Neural progenitor cell (in vitro differentiated cells): ENCODE results near the gene CTDSP2. TPM values are rescaled to one million over a fixed set of nuclear protein-coding genes. Genes with fewer than 3 reads are reported as not detected.

Source experiments
- DNase-seq: peaks from one replicate; pipeline ENCODE4 v3.0.0-alpha.2; 2016; ENCODE audit warnings: low spot score
- H2AFZ ChIP-seq: fragments of 200-600 bp; sonication (generic); replicated peaks from 2 replicates; pipeline ENCODE4 v1.6.1; 2016; ENCODE audit warnings: antibody characterized with exemption
- H3F3A ChIP-seq: fragments of 200-600 bp; sonication (generic); 2 replicates; pipeline ENCODE4 v1.6.1; 2016; ENCODE audit warnings: antibody characterized with exemption, low read depth
- H3K27ac ChIP-seq: fragments of 200-600 bp; sonication (generic); 2 replicates; pipeline ENCODE4 v1.5.1; 2016; ENCODE audit warnings: mild to moderate bottlenecking
- H3K27me3 ChIP-seq: fragments of 200-600 bp; sonication (generic); 2 replicates; pipeline ENCODE4 v1.6.1; 2016; ENCODE audit warnings: mild to moderate bottlenecking, moderate library complexity
- H3K36me3 ChIP-seq: fragments of 200-600 bp; sonication (generic); 2 replicates; pipeline ENCODE4 v1.5.1; 2016
- H3K4me1 ChIP-seq: fragments of 200-600 bp; sonication (generic); 2 replicates; pipeline ENCODE4 v1.6.1; 2016; ENCODE audit warnings: mixed run types
- H3K4me2 ChIP-seq: fragments of 200-600 bp; sonication (generic); 2 replicates; pipeline ENCODE4 v1.6.1; 2016
- H3K4me3 ChIP-seq: fragments of 200-600 bp; sonication (generic); 2 replicates; pipeline ENCODE4 v1.5.1; 2016
- H3K79me2 ChIP-seq: fragments of 200-600 bp; sonication (generic); 2 replicates; pipeline ENCODE4 v1.6.1; 2016; ENCODE audit warnings: low read depth
- H3K9ac ChIP-seq: fragments of 200-600 bp; sonication (generic); 2 replicates; pipeline ENCODE4 v1.6.1; 2016
- H3K9me3 ChIP-seq: fragments of 200-600 bp; sonication (generic); 2 replicates; pipeline ENCODE4 v1.5.1; 2016; ENCODE audit warnings: low read depth
- H4K20me1 ChIP-seq: fragments of 200-600 bp; sonication (generic); 2 replicates; pipeline ENCODE4 v1.6.1; 2016; ENCODE audit warnings: low read depth
- H3K27ac Mint-ChIP-seq: 3 replicates; pipeline ENCODE4 v1.8.0; 2021; ENCODE audit warnings: mixed read lengths
- H3K27me3 Mint-ChIP-seq: 2 replicates; pipeline ENCODE4 v1.8.0; 2022; ENCODE audit warnings: low read depth, mild to moderate bottlenecking, inconsistent platforms, moderate library complexity, mixed read lengths; ENCODE audit not compliant: insufficient read depth
- H3K36me3 Mint-ChIP-seq: 3 replicates; pipeline ENCODE4 v1.8.0; 2021; ENCODE audit warnings: mixed read lengths
- H3K4me1 Mint-ChIP-seq: 3 replicates; pipeline ENCODE4 v1.8.0; 2021; ENCODE audit warnings: mixed read lengths
- H3K4me3 Mint-ChIP-seq: 3 replicates; pipeline ENCODE4 v1.8.0; 2021; ENCODE audit warnings: mild to moderate bottlenecking, moderate library complexity, mixed read lengths
- H3K9me3 Mint-ChIP-seq: 3 replicates; pipeline ENCODE4 v1.8.0; 2020; ENCODE audit warnings: mixed read lengths
- EZH2 ChIP-seq: fragments of 200-600 bp; sonication (generic); IDR thresholded peaks from 2 replicates; pipeline ENCODE4 v1.6.1; 2017; ENCODE audit warnings: antibody characterized with exemption, mild to moderate bottlenecking, moderate library complexity
- EZH2phosphoT487 ChIP-seq: fragments of 200-600 bp; sonication (generic); IDR thresholded peaks from 2 replicates; pipeline ENCODE4 v1.6.1; 2017; ENCODE audit warnings: antibody characterized with exemption
- total RNA-seq: library from RNA; depleted of rRNA; stranded (reverse); fragments of >200 nt; gene quantifications from 2 replicates; pipeline ENCODE4 v1.2.3, GENCODE V29; 2015; ENCODE audit warnings: low replicate concordance
- TF ChIP-seq, protein P1 (sequence below): fragments of 200-600 bp; sonication (generic); IDR thresholded peaks from 2 replicates; pipeline ENCODE4 v1.5.1; 2017; ENCODE audit warnings: antibody characterized with exemption, mild to moderate bottlenecking

CTDSP2 gene
- total RNA-seq, 1 donor from 2014 or later: 43.6 TPM

DNA sequence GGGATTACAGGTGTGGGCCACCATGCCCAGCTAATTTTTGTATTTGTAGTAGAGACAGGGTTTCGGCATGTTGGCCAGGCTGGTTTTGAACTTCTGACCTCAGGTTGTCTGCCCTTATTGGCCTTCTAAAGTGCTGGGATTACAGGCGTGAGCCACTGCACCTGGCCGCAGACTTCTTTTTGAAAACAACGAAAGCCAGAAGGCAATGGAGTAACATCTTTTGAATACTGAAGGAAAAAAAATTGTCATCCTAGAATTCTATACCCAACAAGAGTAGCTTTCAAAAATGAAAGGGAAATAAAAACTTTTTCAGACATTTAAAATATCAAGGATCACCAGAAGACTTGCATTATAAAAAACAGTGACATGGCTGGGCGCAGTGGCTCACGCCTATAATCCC is 38.7 kb upstream of the CTDSP2 start:
- H3K4me2 ChIP-seq: no peak overlapping the region
- H2AFZ ChIP-seq: no peak overlapping the region
- no peak overlapping the region for H3K4me3 ChIP-seq
- Mint-ChIP-seq H3K9me3 (peaks cover 14% of the 10 kb centered on the region), H3K4me3 (no peak overlapping the region), H3K4me1 (peaks cover 15% of the 10 kb centered on the region), H3K36me3 (no peaks in the 10 kb centered on the region), H3K27ac (no peak overlapping the region), H3K27me3 (peaks cover 10% of the 10 kb centered on the region)
- H3K36me3 ChIP-seq: no peaks in the 10 kb centered on the region
- no peaks in the 10 kb centered on the region for H4K20me1 ChIP-seq
- H3K9me3 ChIP-seq: no peaks in the 10 kb centered on the region
- H3K27ac ChIP-seq: no peak overlapping the region
- peaks cover 21% of the 10 kb centered on the region for H3K4me1 ChIP-seq
- TF ChIP-seq EZH2 (no peak), EZH2phosphoT487 (no peak)
- TF ChIP-seq, protein P1, sequence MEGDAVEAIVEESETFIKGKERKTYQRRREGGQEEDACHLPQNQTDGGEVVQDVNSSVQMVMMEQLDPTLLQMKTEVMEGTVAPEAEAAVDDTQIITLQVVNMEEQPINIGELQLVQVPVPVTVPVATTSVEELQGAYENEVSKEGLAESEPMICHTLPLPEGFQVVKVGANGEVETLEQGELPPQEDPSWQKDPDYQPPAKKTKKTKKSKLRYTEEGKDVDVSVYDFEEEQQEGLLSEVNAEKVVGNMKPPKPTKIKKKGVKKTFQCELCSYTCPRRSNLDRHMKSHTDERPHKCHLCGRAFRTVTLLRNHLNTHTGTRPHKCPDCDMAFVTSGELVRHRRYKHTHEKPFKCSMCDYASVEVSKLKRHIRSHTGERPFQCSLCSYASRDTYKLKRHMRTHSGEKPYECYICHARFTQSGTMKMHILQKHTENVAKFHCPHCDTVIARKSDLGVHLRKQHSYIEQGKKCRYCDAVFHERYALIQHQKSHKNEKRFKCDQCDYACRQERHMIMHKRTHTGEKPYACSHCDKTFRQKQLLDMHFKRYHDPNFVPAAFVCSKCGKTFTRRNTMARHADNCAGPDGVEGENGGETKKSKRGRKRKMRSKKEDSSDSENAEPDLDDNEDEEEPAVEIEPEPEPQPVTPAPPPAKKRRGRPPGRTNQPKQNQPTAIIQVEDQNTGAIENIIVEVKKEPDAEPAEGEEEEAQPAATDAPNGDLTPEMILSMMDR: no peak
- no peaks in the 10 kb centered on the region for H3K27me3 ChIP-seq
- H3K79me2 ChIP-seq: no peaks in the 10 kb centered on the region
- H3F3A ChIP-seq: peaks cover 7% of the 10 kb centered on the region
- DNase-seq: no peak
- H3K9ac ChIP-seq: no peak overlapping the region

DNA sequence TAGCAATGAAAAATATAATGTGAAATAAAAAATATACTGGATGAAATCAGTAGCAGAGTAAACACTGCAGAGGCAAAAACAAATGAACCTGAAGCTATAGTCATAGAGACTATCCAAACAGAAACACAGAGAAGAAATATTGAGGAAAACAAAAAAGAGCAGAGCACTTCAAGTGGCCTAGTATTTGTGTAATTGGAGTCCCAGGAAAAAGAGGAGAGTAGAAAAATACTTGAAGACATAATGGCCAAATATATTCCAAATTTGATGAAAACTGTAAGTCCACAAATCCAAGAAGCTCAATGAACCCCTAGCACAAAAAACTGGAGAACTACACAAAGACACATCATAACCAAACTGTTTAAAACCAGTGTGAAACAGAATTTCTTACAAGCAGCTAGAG is 37.2 kb upstream of the CTDSP2 start:
- peaks cover 7% of the 10 kb centered on the region for H3K4me1 Mint-ChIP-seq

DNA sequence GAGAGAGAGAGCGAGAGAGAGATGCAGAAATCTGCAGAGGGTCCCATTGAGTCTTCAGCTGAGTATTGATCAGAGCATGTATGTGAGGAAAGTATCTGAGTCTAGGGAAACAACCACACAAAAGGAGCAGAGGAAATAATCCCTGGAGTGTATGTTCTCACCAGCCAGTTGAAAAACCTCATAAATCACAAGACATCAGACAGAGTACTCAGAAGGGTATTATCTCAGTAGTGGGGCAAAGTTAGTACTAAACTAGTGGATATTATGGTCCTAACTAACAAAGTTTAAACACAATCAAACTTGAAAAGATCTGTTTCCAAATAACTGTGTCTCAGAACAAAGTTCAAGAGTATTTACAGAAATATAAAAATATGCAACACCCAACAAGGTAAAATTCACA is 36.5 kb upstream of the CTDSP2 start:
- no peaks in the 10 kb centered on the region for H3K36me3 Mint-ChIP-seq
- Histone ChIP-seq H3K27me3 (no peaks in the 10 kb centered on the region), H3K4me3 (no peak overlapping the region), H3K4me1 (peaks cover 3% of the 10 kb centered on the region), H3K9me3 (no peaks in the 10 kb centered on the region), H3K27ac (no peak overlapping the region), H3K9ac (no peak overlapping the region), H3K4me2 (no peak overlapping the region), H2AFZ (no peak overlapping the region), H3F3A (peaks cover 8% of the 10 kb centered on the region), H3K79me2 (no peaks in the 10 kb centered on the region), H3K36me3 (no peaks in the 10 kb centered on the region), H4K20me1 (no peaks in the 10 kb centered on the region)
- peaks cover 13% of the 10 kb centered on the region for H3K27me3 Mint-ChIP-seq
- peaks cover 16% of the 10 kb centered on the region for H3K9me3 Mint-ChIP-seq
- DNase-seq: no peak
- H3K4me3 Mint-ChIP-seq: no peak overlapping the region
- TF ChIP-seq, protein P1: no peak
- TF ChIP-seq EZH2 (no peak), EZH2phosphoT487 (no peak)
- H3K4me1 Mint-ChIP-seq: peaks cover 2% of the 10 kb centered on the region
- H3K27ac Mint-ChIP-seq: no peak overlapping the region

More for the DNA sequence above, 37.2 kb upstream of the CTDSP2 start:
- H3K36me3 ChIP-seq: no peaks in the 10 kb centered on the region
- peaks cover 9% of the 10 kb centered on the region for H3F3A ChIP-seq
- no peaks in the 10 kb centered on the region for H3K79me2 ChIP-seq
- TF ChIP-seq, protein P1: no peak
- TF ChIP-seq EZH2 (no peak), EZH2phosphoT487 (no peak)
- H3K27ac ChIP-seq: no peak overlapping the region
- no peaks in the 10 kb centered on the region for H4K20me1 ChIP-seq
- H3K4me3 Mint-ChIP-seq: no peak overlapping the region
- H3K4me2 ChIP-seq: no peak overlapping the region
- no peaks in the 10 kb centered on the region for H3K27me3 ChIP-seq
- H3K9me3 ChIP-seq: no peaks in the 10 kb centered on the region
- H3K36me3 Mint-ChIP-seq: no peaks in the 10 kb centered on the region
- H3K27ac Mint-ChIP-seq: no peak overlapping the region
- H3K9me3 Mint-ChIP-seq: peaks cover 16% of the 10 kb centered on the region
- H3K4me1 ChIP-seq: peaks cover 10% of the 10 kb centered on the region
- no peak overlapping the region for H3K9ac ChIP-seq
- no peak for DNase-seq
- H3K4me3 ChIP-seq: no peak overlapping the region
- H2AFZ ChIP-seq: no peak overlapping the region
- peaks cover 13% of the 10 kb centered on the region for H3K27me3 Mint-ChIP-seq

DNA sequence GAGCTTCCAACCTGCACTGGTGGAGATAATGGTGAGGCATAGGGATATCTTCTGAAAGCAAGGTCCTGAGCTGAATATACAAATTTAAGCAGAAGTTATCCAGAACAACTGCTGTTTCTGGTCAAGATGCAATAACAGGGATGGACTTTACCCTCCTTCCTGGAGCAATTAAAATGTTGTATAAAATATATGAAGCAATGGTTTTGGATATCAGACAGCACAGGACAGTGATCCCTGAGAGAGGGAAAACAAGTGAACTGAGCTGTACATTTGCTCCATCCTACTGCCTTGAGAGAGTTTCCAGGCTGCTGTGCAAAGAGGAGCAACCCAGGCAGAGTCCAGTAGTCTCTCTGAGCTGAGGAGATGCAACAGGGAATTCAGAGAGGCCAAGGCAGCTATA is 36.0 kb upstream of the CTDSP2 start:
- peaks cover 13% of the 10 kb centered on the region for H3K27me3 Mint-ChIP-seq
- Histone ChIP-seq H3K27me3 (no peaks in the 10 kb centered on the region), H3K4me3 (no peak overlapping the region), H3F3A (peaks cover 3% of the 10 kb centered on the region), H3K27ac (no peak overlapping the region), H3K4me2 (no peak overlapping the region), H2AFZ (no peak overlapping the region), H3K9me3 (no peaks in the 10 kb centered on the region), H3K9ac (no peak overlapping the region), H3K4me1 (no peaks in the 10 kb centered on the region), H3K36me3 (no peaks in the 10 kb centered on the region), H4K20me1 (no peaks in the 10 kb centered on the region), H3K79me2 (no peaks in the 10 kb centered on the region)
- H3K9me3 Mint-ChIP-seq: peaks cover 17% of the 10 kb centered on the region
- no peak overlapping the region for H3K27ac Mint-ChIP-seq
- TF ChIP-seq, protein P1: no peak
- no peak for TF ChIP-seq EZH2
- H3K36me3 Mint-ChIP-seq: no peaks in the 10 kb centered on the region
- DNase-seq: no peak
- H3K4me3 Mint-ChIP-seq: no peak overlapping the region
- no peaks in the 10 kb centered on the region for H3K4me1 Mint-ChIP-seq
